ENCODE measurements around the gene OCA2.
"Not testable (repeated sequence)": the region's sequence is repeated elsewhere in the genome, so short reads cannot be mapped to it uniquely, and the experiment has no call there.

The OCA2 gene

DNA sequence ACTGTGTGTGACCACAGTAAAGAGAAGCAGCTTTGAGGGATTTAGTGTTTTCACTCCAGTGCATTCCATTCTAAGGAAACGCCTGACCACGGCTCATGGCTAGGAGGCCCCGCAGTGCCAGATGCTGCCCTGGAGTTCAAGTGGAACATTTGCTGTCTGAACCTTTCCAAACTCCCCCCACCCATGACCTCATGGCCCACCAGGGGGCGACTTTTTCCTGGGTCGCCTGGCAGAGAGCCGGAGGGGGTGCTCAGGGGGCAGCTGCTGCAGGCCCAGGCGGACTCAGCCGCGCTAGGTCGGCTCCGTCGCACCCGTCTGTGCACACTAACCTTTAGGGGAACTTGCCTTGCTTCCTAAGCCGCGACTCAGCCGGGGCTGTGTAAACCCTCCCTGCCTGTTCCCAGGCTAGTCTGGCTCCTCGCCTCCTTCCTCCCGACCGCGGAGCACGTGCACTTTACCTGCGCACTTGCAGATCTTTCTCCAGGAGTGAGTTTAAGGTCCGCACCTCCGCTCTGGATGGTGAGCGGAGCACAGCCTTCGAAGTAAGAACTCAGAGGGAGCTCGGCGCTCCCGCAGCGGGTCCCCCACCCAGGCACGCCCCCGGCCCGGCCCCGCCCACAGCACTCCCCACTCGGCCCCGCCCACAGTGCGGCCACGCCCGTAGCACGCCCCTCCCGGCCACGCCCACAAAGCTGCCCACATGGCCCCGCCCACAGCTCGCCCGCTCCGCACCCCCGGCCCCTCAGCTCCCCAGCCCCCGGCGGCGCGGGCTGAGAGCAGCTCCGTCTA lies at the start of gene OCA2:
Gene OCA2, minus strand, starts transcription at position 550 of the 789 bp plus-strand sequence. CDS start 17,441 bp downstream, outside the sequence.
- no peak within 1 kb of the TSS for H3K4me2 ChIP-seq (ENCODE audit: low read depth, low read length, poor library complexity, severe bottlenecking)
- no peaks in the 10 kb centered on the region for H3K9me2 ChIP-seq (replicated peaks; ENCODE audit: low read depth, low read length)
- H3K4me3 ChIP-seq (ENCODE audit: low read length, poor library complexity, severe bottlenecking), result no peak within 1 kb of the TSS
- H3K4me1 ChIP-seq (ENCODE audit: insufficient read depth, low read length, poor library complexity, severe bottlenecking), result no peaks in the 10 kb centered on the region
- no peaks in the 10 kb centered on the region for H4K20me1 ChIP-seq (ENCODE audit: insufficient read depth, low read length, poor library complexity, severe bottlenecking)
- H3K36me3 ChIP-seq (ENCODE audit: insufficient read depth, low read length), result no peaks in the 10 kb centered on the region
- H3F3A ChIP-seq (ENCODE audit: low read depth), result no peaks in the 10 kb centered on the region
- no peak within 1 kb of the TSS for H2AFZ ChIP-seq (ENCODE audit: low read length)
- TF ChIP-seq EZH2phosphoT487 (IDR thresholded peaks at IDR 0.05; ENCODE audit: borderline replicate concordance), result no peak
- TF ChIP-seq, protein P1, sequence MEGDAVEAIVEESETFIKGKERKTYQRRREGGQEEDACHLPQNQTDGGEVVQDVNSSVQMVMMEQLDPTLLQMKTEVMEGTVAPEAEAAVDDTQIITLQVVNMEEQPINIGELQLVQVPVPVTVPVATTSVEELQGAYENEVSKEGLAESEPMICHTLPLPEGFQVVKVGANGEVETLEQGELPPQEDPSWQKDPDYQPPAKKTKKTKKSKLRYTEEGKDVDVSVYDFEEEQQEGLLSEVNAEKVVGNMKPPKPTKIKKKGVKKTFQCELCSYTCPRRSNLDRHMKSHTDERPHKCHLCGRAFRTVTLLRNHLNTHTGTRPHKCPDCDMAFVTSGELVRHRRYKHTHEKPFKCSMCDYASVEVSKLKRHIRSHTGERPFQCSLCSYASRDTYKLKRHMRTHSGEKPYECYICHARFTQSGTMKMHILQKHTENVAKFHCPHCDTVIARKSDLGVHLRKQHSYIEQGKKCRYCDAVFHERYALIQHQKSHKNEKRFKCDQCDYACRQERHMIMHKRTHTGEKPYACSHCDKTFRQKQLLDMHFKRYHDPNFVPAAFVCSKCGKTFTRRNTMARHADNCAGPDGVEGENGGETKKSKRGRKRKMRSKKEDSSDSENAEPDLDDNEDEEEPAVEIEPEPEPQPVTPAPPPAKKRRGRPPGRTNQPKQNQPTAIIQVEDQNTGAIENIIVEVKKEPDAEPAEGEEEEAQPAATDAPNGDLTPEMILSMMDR (conservative IDR thresholded peaks at IDR 0.05; ENCODE audit: low read length), result peak; percentile 34
- H3K79me2 ChIP-seq (ENCODE audit: insufficient read depth, low read length), result no peaks in the 10 kb centered on the region
- no peaks in the 10 kb centered on the region for H3K27me3 ChIP-seq (ENCODE audit: insufficient read depth, low read length, poor library complexity, severe bottlenecking)
- no peaks in the 10 kb centered on the region for H3K9me3 ChIP-seq (ENCODE audit: insufficient read depth, low read depth, low read length)
- H3K9ac ChIP-seq (ENCODE audit: low read depth, low read length, poor library complexity, severe bottlenecking), result no peak within 1 kb of the TSS

DNA sequence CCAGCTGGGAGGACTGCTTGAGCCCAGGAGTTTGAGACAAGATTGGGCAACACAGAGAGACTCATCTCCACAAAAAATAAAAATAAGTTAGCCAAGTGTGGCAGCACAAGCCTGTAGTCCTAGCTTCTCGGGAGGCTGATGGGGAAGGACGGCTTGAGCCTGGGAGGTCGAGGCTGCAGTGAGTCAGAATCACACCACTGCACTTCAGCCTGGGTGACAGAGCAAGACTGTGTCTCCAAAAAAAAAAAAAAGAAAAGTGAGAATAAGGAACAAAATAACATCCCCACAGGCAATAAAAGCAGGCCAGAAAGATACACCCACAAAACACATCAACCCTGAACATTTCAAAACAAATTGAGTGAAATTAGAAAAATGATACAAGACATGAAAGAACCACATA lies 48.7 kb upstream of the OCA2 start:
- Histone ChIP-seq H3K4me2 (ENCODE audit: low read depth, low read length, poor library complexity, severe bottlenecking) (no peak overlapping the region), H3K9ac (ENCODE audit: low read depth, low read length, poor library complexity, severe bottlenecking) (no peak overlapping the region), H3K9me2 (replicated peaks; ENCODE audit: low read depth, low read length) (no peaks in the 10 kb centered on the region), H4K20me1 (ENCODE audit: insufficient read depth, low read length, poor library complexity, severe bottlenecking) (peaks cover 4% of the 10 kb centered on the region), H2AFZ (ENCODE audit: low read length) (no peak overlapping the region), H3K36me3 (ENCODE audit: insufficient read depth, low read length) (peaks cover 34% of the 10 kb centered on the region; the same call in 1 of the 2 replicates), H3K4me1 (ENCODE audit: insufficient read depth, low read length, poor library complexity, severe bottlenecking) (no peaks in the 10 kb centered on the region), H3K79me2 (ENCODE audit: insufficient read depth, low read length) (peaks cover 19% of the 10 kb centered on the region), H3K9me3 (ENCODE audit: insufficient read depth, low read depth, low read length) (no peaks in the 10 kb centered on the region), H3K4me3 (ENCODE audit: low read length, poor library complexity, severe bottlenecking) (no peak overlapping the region), H3K27me3 (ENCODE audit: insufficient read depth, low read length, poor library complexity, severe bottlenecking) (no peaks in the 10 kb centered on the region), H3F3A (ENCODE audit: low read depth) (no peaks in the 10 kb centered on the region)
- TF ChIP-seq, protein P1 (conservative IDR thresholded peaks at IDR 0.05; ENCODE audit: low read length), result no peak
- TF ChIP-seq EZH2phosphoT487 (IDR thresholded peaks at IDR 0.05; ENCODE audit: borderline replicate concordance), result no peak

DNA sequence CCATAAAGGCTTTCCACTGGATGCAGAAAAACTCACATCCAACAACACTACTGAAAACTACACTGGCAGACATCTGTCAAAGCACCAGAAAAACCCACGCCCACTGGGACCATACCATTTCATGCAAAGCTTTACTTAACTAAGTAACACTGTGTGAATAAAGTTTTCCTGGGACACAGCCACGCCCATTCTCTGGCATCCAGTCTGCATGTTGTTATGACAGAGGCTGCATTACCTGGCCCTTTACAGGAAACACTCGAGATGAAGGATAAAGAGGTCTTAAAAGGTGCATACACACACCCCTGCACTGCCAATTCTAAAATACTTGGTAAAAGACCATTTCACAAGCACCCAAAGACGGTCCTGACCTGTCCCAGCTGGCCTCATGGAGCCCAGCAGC lies 46.3 kb upstream of the OCA2 start:
- H3F3A ChIP-seq (ENCODE audit: low read depth); H3K9me2 ChIP-seq (replicated peaks; ENCODE audit: low read depth, low read length); H3K27me3 ChIP-seq (ENCODE audit: insufficient read depth, low read length, poor library complexity, severe bottlenecking); H3K9ac ChIP-seq (ENCODE audit: low read depth, low read length, poor library complexity, severe bottlenecking); H4K20me1 ChIP-seq (ENCODE audit: insufficient read depth, low read length, poor library complexity, severe bottlenecking); H3K4me3 ChIP-seq (ENCODE audit: low read length, poor library complexity, severe bottlenecking); H2AFZ ChIP-seq (ENCODE audit: low read length); H3K4me2 ChIP-seq (ENCODE audit: low read depth, low read length, poor library complexity, severe bottlenecking); H3K4me1 ChIP-seq (ENCODE audit: insufficient read depth, low read length, poor library complexity, severe bottlenecking); H3K9me3 ChIP-seq (ENCODE audit: insufficient read depth, low read depth, low read length): not testable (repeated sequence)
- peaks cover 45% of the 10 kb centered on the region; the same call in 1 of the 2 replicates for H3K36me3 ChIP-seq (ENCODE audit: insufficient read depth, low read length)
- peaks cover 19% of the 10 kb centered on the region for H3K79me2 ChIP-seq (ENCODE audit: insufficient read depth, low read length)

DNA sequence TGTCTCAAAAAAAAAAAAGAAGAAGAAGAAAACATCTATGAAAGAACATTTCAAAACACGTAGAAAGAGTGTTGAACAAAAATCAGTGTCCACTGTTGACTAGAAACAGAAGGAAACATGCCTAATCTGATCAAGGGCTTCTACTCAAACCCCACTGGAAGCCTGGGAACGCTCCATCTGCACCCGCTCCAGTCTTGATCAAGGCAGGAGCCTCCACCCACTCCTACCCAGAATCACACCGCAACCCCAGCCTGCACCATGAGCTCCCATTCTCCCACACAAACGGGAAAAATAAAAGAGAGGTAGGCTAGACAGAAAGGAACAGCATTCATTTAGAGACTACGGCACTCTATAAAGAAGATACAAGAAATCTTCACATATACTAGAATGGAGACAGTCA lies 40.9 kb upstream of the OCA2 start:
- Histone ChIP-seq H3K36me3 (ENCODE audit: insufficient read depth, low read length) (peaks cover 57% of the 10 kb centered on the region; the same call in 1 of the 2 replicates), H3K27me3 (ENCODE audit: insufficient read depth, low read length, poor library complexity, severe bottlenecking) (no peaks in the 10 kb centered on the region), H3K9me2 (replicated peaks; ENCODE audit: low read depth, low read length) (no peaks in the 10 kb centered on the region), H4K20me1 (ENCODE audit: insufficient read depth, low read length, poor library complexity, severe bottlenecking) (no peaks in the 10 kb centered on the region), H3K9ac (ENCODE audit: low read depth, low read length, poor library complexity, severe bottlenecking) (no peak overlapping the region), H3K4me2 (ENCODE audit: low read depth, low read length, poor library complexity, severe bottlenecking) (no peak overlapping the region), H3K9me3 (ENCODE audit: insufficient read depth, low read depth, low read length) (no peaks in the 10 kb centered on the region), H3F3A (ENCODE audit: low read depth) (no peaks in the 10 kb centered on the region), H3K79me2 (ENCODE audit: insufficient read depth, low read length) (no peaks in the 10 kb centered on the region), H3K4me3 (ENCODE audit: low read length, poor library complexity, severe bottlenecking) (no peak overlapping the region), H3K4me1 (ENCODE audit: insufficient read depth, low read length, poor library complexity, severe bottlenecking) (peaks cover 14% of the 10 kb centered on the region), H2AFZ (ENCODE audit: low read length) (no peak overlapping the region)
- TF ChIP-seq, protein P1 (conservative IDR thresholded peaks at IDR 0.05; ENCODE audit: low read length), result no peak
- no peak for TF ChIP-seq EZH2phosphoT487 (IDR thresholded peaks at IDR 0.05; ENCODE audit: borderline replicate concordance)

DNA sequence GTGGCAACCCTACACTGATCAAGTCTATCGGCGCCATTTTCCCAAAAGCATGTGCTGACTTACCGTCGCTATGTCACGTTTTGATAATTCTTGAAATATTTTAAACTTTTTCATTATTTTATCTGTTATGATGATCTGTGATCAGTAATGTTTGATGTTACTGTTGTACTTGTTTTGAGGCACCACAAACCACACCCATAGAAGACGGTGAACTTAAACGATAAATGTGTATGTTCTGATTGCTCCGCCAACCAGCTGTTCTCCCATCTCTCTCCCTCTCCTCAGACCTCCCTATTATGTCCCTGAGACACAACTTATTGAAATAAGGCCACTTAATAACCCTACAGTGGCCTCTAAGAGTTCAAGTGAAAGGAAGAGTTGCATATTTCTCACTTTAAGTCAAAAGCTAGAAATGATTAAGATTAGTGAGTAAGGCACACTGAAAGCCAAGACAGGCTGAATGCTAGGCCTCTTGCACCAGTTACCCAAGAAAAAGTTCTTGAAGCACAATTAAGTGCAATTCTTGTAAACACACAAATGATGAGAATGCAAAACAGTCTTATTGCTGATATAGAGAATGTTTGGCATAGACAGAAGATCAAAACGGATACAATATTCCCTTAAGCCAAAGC lies 38.4 kb upstream of the OCA2 start:
- not testable (repeated sequence) for H3K27me3 ChIP-seq (ENCODE audit: insufficient read depth, low read length, poor library complexity, severe bottlenecking); H2AFZ ChIP-seq (ENCODE audit: low read length); H3K79me2 ChIP-seq (ENCODE audit: insufficient read depth, low read length); H3K4me3 ChIP-seq (ENCODE audit: low read length, poor library complexity, severe bottlenecking); H3F3A ChIP-seq (ENCODE audit: low read depth); H3K4me2 ChIP-seq (ENCODE audit: low read depth, low read length, poor library complexity, severe bottlenecking); H4K20me1 ChIP-seq (ENCODE audit: insufficient read depth, low read length, poor library complexity, severe bottlenecking); H3K9me3 ChIP-seq (ENCODE audit: insufficient read depth, low read depth, low read length); H3K9ac ChIP-seq (ENCODE audit: low read depth, low read length, poor library complexity, severe bottlenecking); H3K9me2 ChIP-seq (replicated peaks; ENCODE audit: low read depth, low read length)
- Histone ChIP-seq H3K4me1 (ENCODE audit: insufficient read depth, low read length, poor library complexity, severe bottlenecking) (peaks cover 14% of the 10 kb centered on the region), H3K36me3 (ENCODE audit: insufficient read depth, low read length) (peaks cover 65% of the 10 kb centered on the region; the same call in 1 of the 2 replicates)

Measured in Loucy (cell line).